NB4 (cell line): Measurements from ENCODE around the gene LDAH.

Experiments used
- DNase-seq: peaks from one replicate; pipeline ENCODE4 v3.0.0; 2010; ENCODE audit warnings: low read depth
- H3K4me3 ChIP-seq: one replicate; pipeline ENCODE4 v1.5.1; 2011; ENCODE audit warnings: mild to moderate bottlenecking, low read depth, low read length, moderate library complexity
- MYC ChIP-seq: IDR thresholded peaks from 2 replicates; pipeline ENCODE4 v1.6.1; 2011; ENCODE audit warnings: low read depth, low read length
- POLR2A ChIP-seq: IDR thresholded peaks from 2 replicates; pipeline ENCODE4 v1.6.1; 2011; ENCODE audit warnings: mild to moderate bottlenecking; ENCODE audit not compliant: insufficient read length; ENCODE audit errors: extremely low read depth
- TF ChIP-seq, protein P1 (sequence below): IDR thresholded peaks from one replicate; pipeline ENCODE4 v1.5.1; 2012; ENCODE audit warnings: low read depth, low read length
- TF ChIP-seq, protein P2 (sequence below): IDR thresholded peaks from 2 replicates; pipeline ENCODE4 v1.6.1; 2011; ENCODE audit warnings: low read depth, low read length

LDAH gene

DNA sequence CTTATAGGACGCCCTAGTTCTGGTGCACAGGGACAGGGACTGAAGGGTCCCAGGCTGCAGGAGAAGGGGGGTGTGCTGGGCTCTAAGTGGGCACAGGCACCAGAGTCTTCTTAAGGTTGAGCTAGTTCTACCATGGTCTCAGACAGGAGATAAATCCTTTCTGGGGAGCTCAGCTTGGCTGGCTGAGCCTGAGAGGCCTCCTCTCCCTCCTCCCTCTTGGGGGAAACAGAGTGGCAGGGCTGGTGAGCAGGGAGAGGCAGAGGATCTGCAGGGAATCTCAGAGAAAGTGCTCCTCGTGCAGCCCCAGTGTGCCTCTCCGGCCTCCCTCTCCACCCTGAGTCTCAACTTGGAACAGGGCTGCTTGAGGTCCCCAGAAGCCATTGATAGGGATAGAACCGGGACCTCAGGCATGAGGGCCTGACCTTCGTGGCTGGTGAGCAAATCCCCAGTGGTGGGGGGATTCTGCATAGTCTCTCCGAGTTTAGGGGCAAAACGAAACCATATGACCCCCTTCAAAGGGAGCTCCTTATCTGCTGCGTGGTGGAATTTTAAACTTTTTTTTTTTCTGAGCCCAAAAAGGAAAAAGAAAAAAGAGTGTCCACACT, 153.9 kb downstream of the LDAH start:
- DNase-seq: no peak
- TF ChIP-seq POLR2A: no peak
- TF ChIP-seq, protein P1, sequence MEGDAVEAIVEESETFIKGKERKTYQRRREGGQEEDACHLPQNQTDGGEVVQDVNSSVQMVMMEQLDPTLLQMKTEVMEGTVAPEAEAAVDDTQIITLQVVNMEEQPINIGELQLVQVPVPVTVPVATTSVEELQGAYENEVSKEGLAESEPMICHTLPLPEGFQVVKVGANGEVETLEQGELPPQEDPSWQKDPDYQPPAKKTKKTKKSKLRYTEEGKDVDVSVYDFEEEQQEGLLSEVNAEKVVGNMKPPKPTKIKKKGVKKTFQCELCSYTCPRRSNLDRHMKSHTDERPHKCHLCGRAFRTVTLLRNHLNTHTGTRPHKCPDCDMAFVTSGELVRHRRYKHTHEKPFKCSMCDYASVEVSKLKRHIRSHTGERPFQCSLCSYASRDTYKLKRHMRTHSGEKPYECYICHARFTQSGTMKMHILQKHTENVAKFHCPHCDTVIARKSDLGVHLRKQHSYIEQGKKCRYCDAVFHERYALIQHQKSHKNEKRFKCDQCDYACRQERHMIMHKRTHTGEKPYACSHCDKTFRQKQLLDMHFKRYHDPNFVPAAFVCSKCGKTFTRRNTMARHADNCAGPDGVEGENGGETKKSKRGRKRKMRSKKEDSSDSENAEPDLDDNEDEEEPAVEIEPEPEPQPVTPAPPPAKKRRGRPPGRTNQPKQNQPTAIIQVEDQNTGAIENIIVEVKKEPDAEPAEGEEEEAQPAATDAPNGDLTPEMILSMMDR: no peak
- TF ChIP-seq MYC: no peak
- TF ChIP-seq, protein P2, sequence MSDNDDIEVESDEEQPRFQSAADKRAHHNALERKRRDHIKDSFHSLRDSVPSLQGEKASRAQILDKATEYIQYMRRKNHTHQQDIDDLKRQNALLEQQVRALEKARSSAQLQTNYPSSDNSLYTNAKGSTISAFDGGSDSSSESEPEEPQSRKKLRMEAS: no peak
- no peak overlapping the region for H3K4me3 ChIP-seq

DNA sequence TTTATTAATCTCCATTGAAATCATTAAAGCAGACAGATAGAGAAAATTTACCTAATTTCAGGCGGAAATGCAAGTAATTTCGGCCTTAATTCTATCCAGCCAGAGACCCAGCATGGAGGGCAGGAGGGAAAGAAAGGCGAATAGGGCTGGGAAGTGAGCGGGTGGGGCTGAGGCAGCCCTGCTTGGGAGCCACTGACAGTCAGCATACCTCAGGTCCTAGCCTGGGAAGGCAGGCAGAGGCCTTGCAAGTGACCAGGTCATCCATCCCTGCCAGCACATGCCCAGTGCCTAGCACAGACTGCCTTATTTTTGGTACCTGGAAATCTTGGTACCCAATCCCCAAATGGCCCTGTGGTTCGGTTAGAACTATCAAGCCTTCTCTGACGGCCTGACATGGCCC, 154.4 kb downstream of the LDAH start:
- H3K4me3 ChIP-seq: no peak overlapping the region
- no peak for TF ChIP-seq MYC
- no peak for TF ChIP-seq POLR2A
- TF ChIP-seq, protein P2: no peak
- TF ChIP-seq, protein P1: no peak
- DNase-seq: no peak

DNA sequence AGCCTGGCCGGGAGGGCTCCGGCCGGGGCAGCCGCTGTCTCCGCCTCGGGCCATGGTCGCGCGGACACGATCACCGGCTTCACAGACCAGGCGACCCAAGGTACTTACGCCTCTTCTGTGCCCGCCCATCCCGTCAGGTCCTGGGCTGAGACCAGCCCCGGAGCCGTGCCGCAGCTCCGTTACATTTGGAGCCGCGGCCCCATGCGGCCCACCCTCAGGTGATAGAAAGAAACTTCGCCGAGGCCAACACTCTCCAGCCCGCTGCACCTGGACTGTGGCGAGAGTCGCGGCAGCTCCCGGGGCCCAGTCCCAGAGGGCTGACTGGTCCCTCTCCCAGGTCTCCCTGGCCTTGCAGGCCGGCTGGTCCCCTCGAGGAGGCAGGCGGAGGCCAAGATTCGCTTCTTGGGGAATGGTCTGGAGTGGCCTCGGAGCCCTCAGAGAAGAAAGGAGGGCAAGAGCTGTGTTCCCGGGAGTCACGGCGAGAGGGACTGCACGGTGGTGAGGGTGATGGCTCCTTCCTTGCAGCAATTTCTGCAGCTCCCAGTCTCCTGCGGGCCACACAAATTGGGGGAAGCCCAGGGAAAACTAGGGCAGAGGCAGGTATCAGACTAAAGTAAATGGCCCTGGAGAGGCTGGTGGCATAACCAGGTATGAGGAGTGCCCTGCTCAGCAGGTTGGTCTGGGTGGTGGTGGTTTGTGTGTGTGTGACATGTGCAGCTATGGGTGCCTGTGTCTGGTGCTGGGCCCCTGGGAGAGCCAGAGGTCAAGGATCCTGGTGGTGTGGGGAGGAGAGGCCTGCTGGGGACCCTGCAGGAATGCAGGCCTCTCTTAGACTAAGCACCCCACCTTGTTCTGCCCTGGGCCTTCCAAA, 155.1 kb downstream of the LDAH start:
- no peak for TF ChIP-seq MYC
- TF ChIP-seq, protein P2: no peak
- no peak for TF ChIP-seq POLR2A
- TF ChIP-seq, protein P1: no peak
- no peak overlapping the region for H3K4me3 ChIP-seq
- DNase-seq: no peak

DNA sequence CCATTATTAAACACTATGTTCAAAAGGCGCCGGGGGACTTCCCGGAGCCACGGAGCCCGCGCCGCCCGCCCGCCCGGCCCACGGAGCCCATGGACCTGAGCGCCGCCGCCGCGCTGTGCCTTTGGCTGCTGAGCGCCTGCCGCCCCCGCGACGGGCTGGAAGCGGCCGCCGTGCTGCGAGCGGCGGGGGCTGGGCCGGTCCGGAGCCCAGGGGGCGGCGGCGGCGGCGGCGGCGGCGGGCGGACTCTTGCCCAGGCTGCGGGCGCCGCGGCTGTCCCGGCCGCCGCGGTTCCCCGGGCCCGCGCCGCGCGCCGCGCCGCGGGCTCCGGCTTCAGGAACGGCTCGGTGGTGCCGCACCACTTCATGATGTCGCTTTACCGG, 155.8 kb downstream of the LDAH start:
- no peak for DNase-seq

DNA sequence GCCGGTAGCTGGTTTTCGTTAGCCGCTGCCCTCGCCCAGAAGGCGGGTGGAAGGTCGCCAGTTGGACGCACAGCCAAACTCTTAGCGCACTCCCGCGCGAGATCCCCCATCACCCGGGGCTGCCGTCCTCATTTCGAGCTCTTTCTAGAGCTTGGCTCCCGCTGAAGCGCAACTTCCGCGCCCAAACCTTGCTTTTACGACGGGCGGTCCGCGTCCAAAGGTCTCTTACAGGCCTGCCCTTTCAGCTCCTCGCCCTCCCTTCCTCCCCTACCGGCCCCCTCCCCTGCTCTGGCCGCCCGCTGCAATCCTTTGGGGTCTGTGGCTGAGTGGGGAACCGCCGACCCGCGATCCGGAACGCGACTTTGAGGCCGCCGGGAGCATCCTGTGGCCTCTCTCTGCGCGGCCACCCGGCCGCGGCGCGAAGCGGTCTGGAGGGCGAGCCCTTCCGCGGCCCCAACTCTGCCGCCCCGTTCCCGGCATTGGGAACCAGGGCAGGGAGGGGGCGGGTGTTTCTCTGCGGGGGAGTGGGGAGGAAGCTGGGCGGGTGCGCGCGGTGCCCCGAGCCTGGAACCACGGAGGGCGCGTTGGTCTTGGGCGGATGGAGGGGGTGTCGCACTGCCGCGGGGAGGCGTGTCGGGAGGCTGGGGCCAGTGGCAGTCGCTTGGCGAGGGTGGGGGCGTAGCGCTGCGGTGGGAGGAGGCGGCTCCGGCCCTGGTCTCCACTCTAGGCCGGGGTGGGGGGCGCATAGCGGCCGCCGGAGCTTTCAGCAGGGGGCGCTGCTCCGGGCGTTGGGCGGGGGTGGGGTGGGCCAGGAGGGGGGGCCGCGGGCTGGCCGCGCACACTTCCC, 156.4 kb downstream of the LDAH start, which contains the start of gene GDF7:
Gene GDF7, plus strand, starts transcription at position 841 of the 847 bp plus-strand sequence. CDS start 96 bp downstream, outside the sequence.
- TF ChIP-seq, protein P2: no peak
- TF ChIP-seq POLR2A: no peak
- TF ChIP-seq, protein P1: no peak
- TF ChIP-seq MYC: no peak
- no peak for DNase-seq
- no peak within 1 kb of the TSS for H3K4me3 ChIP-seq

More for the DNA sequence above, 155.8 kb downstream of the LDAH start:
- TF ChIP-seq, protein P2: no peak
- no peak for TF ChIP-seq POLR2A
- TF ChIP-seq MYC: no peak
- TF ChIP-seq, protein P1: no peak
- H3K4me3 ChIP-seq: no peak overlapping the region
